Measurements from ENCODE around the gene STAT5A. TPM values are rescaled to one million over a fixed set of nuclear protein-coding genes. Genes with fewer than 3 reads are reported as not detected.

The STAT5A gene
- total RNA-seq, 5 donors from 2014 or later (not counting 1 experiment from before 2014, with no cell fraction given) = 141 to 160 (median 147) TPM

DNA sequence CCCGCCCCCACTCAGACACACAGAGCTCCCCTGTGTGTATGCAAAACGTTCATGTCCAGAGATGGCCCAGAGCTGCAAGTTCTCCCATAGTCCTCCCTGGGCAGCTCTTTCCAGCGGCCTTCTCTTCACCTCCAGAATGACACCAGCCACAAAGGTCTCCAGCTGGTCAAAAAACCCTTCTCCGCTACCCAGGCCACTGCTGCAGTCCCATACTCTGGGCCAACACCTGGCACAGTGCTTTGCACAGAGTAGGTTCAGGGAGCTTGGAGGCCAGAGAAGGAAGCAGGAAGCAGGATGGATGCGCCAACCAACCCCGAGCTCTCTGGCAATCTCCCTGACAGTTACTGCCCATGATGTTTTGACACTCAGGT, 11.0 kb upstream of the STAT5A start:
- CTCF ChIA-PET = interaction anchor here (0.6 to 0.8 kb wide), 5 partner anchors 10 to 445 kb away, joined by 3 read pairs; no protein-coding TSS in a partner anchor
- Mint-ChIP-seq H3K36me3 (peaks cover 3% of the 10 kb centered on the region), H3K4me1 (peaks cover 35 to 48% (median 38%) of the 10 kb centered on the region in 3 donors), H3K4me3 (peak overlapping the region; percentile 80 to 87 (median 86)), H3K27me3 (no peaks in the 10 kb centered on the region), H3K27ac (peak overlapping the region; percentile 89 to 95), H3K9me3 (no peaks in the 10 kb centered on the region)
- no peaks in the 10 kb centered on the region for H3K9me3 ChIP-seq
- 73% methylated on average over 5 of the region's 6 CpGs for WGBS (ENCODE audit: insufficient coverage)
- ATAC-seq (replicated peaks in 1 of 4) (no peak), DNase-seq (no peak)
- POLR2A ChIA-PET = interaction anchor here (0.6 to 1.0 kb wide), 3 partner anchors 29 to 33 kb away, joined by 3 read pairs; no protein-coding TSS in a partner anchor
- no peaks in the 10 kb centered on the region for H3K36me3 ChIP-seq (ENCODE audit: control insufficient read depth in 2 of 2, extremely low read depth in 1 of 2, insufficient read depth in 1 of 2, low read length in 1 of 2)
- peak overlapping the region; percentile 65 for H3K27ac ChIP-seq (ENCODE audit: low read length)
- no peak overlapping the region for H3K4me3 ChIP-seq (ENCODE audit: control insufficient read depth in 1 of 2, extremely low read depth in 1 of 2, low read length in 1 of 2)
- peaks cover 10 to 17% of the 10 kb centered on the region in 2 experiments for H3K4me1 ChIP-seq (ENCODE audit: control insufficient read depth in 1 of 2, extremely low read depth in 1 of 2, insufficient read depth in 2 of 2, low read length in 2 of 2)
- H3K27me3 ChIP-seq (replicated peaks in 1 of 2; ENCODE audit: control insufficient read depth in 2 of 2, extremely low read depth in 1 of 2, insufficient read depth in 2 of 2, low read length in 1 of 2) = no peaks in the 10 kb centered on the region

GRCh38 chr17:42279776-42280630, 8.3 kb upstream of the STAT5A start:
- Mint-ChIP-seq H3K27me3 (no peaks in the 10 kb centered on the region), H3K36me3 (peaks cover 3% of the 10 kb centered on the region), H3K4me1 (peaks cover 19 to 31% (median 30%) of the 10 kb centered on the region in 3 donors), H3K9me3 (no peaks in the 10 kb centered on the region), H3K4me3 (no peak overlapping the region), H3K27ac (peak overlapping the region; percentile 49 to 61)
- Histone ChIP-seq H3K36me3 (ENCODE audit: control insufficient read depth in 2 of 2, extremely low read depth in 1 of 2, insufficient read depth in 1 of 2, low read length in 1 of 2) (no peaks in the 10 kb centered on the region), H3K4me1 (ENCODE audit: control insufficient read depth in 1 of 2, extremely low read depth in 1 of 2, insufficient read depth in 2 of 2, low read length in 2 of 2) (peaks cover 0 to 13% of the 10 kb centered on the region in 2 experiments), H3K27ac (ENCODE audit: low read length) (no peak overlapping the region), H3K27me3 (replicated peaks in 1 of 2; ENCODE audit: control insufficient read depth in 2 of 2, extremely low read depth in 1 of 2, insufficient read depth in 2 of 2, low read length in 1 of 2) (no peaks in the 10 kb centered on the region), H3K9me3 (no peaks in the 10 kb centered on the region), H3K4me3 (ENCODE audit: control insufficient read depth in 1 of 2, extremely low read depth in 1 of 2, low read length in 1 of 2) (no peak overlapping the region)
- WGBS (ENCODE audit: insufficient coverage) = 100% methylated on average over 1 of the region's 4 CpGs
- POLR2A ChIA-PET = interaction anchor here in 1 of 2 donors (0.7 kb wide), 1 partner anchor 119 kb away, joined by 3 read pairs; no protein-coding TSS in a partner anchor
- ATAC-seq (replicated peaks in 1 of 4) (no peak), DNase-seq (peak in 1 of 35 experiments; percentile 9)
- CTCF ChIA-PET = interaction anchor here in 1 of 2 donors (0.7 to 1.1 kb wide), 2 partner anchors 30 to 31 kb away, joined by 3 read pairs; no protein-coding TSS in a partner anchor

GRCh38 chr17:42281571-42282096, 6.7 kb upstream of the STAT5A start:
- CTCF ChIA-PET = no interaction called here
- Histone ChIP-seq H3K4me1 (ENCODE audit: control insufficient read depth in 1 of 2, extremely low read depth in 1 of 2, insufficient read depth in 2 of 2, low read length in 2 of 2) (peaks cover under 1 to 26% of the 10 kb centered on the region in 2 experiments), H3K27ac (ENCODE audit: low read length) (no peak overlapping the region), H3K4me3 (ENCODE audit: control insufficient read depth in 1 of 2, extremely low read depth in 1 of 2, low read length in 1 of 2) (no peak overlapping the region), H3K9me3 (no peaks in the 10 kb centered on the region), H3K27me3 (replicated peaks in 1 of 2; ENCODE audit: control insufficient read depth in 2 of 2, extremely low read depth in 1 of 2, insufficient read depth in 2 of 2, low read length in 1 of 2) (no peaks in the 10 kb centered on the region), H3K36me3 (ENCODE audit: control insufficient read depth in 2 of 2, extremely low read depth in 1 of 2, insufficient read depth in 1 of 2, low read length in 1 of 2) (no peaks in the 10 kb centered on the region)
- H3K4me1 Mint-ChIP-seq = peaks cover 28 to 39% (median 35%) of the 10 kb centered on the region in 3 donors
- H3K36me3 Mint-ChIP-seq = no peaks in the 10 kb centered on the region
- no peaks in the 10 kb centered on the region for H3K27me3 Mint-ChIP-seq
- POLR2A ChIA-PET = interaction anchor here in 1 of 2 donors (0.6 kb wide), 1 partner anchor 30 kb away, joined by 5 read pairs; no protein-coding TSS in a partner anchor
- H3K4me3 Mint-ChIP-seq = no peak overlapping the region
- 95% methylated on average over 4 of the region's 7 CpGs for WGBS (ENCODE audit: insufficient coverage)
- ATAC-seq (replicated peaks in 1 of 4) = no peak
- peak overlapping the region in 1 of 2 donors; percentile 69 for H3K27ac Mint-ChIP-seq
- peak in 1 of 35 experiments; percentile 10 for DNase-seq
- H3K9me3 Mint-ChIP-seq = no peaks in the 10 kb centered on the region

GRCh38 chr17:42282478-42283080, 5.7 kb upstream of the STAT5A start:
- peak overlapping the region; percentile 64 to 80 for H3K27ac Mint-ChIP-seq
- DNase-seq = peak in 1 of 35 experiments; percentile 10
- POLR2A ChIA-PET = interaction anchor here in 1 of 2 donors (0.6 kb wide), 1 partner anchor 30 kb away, joined by 5 read pairs; no protein-coding TSS in a partner anchor
- Histone ChIP-seq H3K27ac (ENCODE audit: low read length) (no peak overlapping the region), H3K27me3 (replicated peaks in 1 of 2; ENCODE audit: control insufficient read depth in 2 of 2, extremely low read depth in 1 of 2, insufficient read depth in 2 of 2, low read length in 1 of 2) (no peaks in the 10 kb centered on the region), H3K4me3 (ENCODE audit: control insufficient read depth in 1 of 2, extremely low read depth in 1 of 2, low read length in 1 of 2) (no peak overlapping the region), H3K9me3 (no peaks in the 10 kb centered on the region), H3K36me3 (ENCODE audit: control insufficient read depth in 2 of 2, extremely low read depth in 1 of 2, insufficient read depth in 1 of 2, low read length in 1 of 2) (no peaks in the 10 kb centered on the region), H3K4me1 (ENCODE audit: control insufficient read depth in 1 of 2, extremely low read depth in 1 of 2, insufficient read depth in 2 of 2, low read length in 2 of 2) (peaks cover 7 to 27% of the 10 kb centered on the region in 2 experiments)
- no peaks in the 10 kb centered on the region for H3K36me3 Mint-ChIP-seq
- H3K4me1 Mint-ChIP-seq = peaks cover 29 to 41% (median 36%) of the 10 kb centered on the region in 3 donors
- no peak overlapping the region for H3K4me3 Mint-ChIP-seq
- 86% methylated on average over 3 of the region's 6 CpGs for WGBS (ENCODE audit: insufficient coverage)
- no peaks in the 10 kb centered on the region for H3K9me3 Mint-ChIP-seq
- no peaks in the 10 kb centered on the region for H3K27me3 Mint-ChIP-seq
- CTCF ChIA-PET = interaction anchor here in 1 of 2 donors (0.5 kb wide), 1 partner anchor 162 kb away, joined by 6 read pairs; no protein-coding TSS in a partner anchor
- no peak for ATAC-seq (replicated peaks in 1 of 4)

GRCh38 chr17:42283241-42284023, 4.9 kb upstream of the STAT5A start:
- 86% methylated on average over 1 of the region's 7 CpGs for WGBS (ENCODE audit: insufficient coverage)
- Histone ChIP-seq H3K27ac (ENCODE audit: low read length) (no peak overlapping the region), H3K4me3 (ENCODE audit: control insufficient read depth in 1 of 2, extremely low read depth in 1 of 2, low read length in 1 of 2) (no peak overlapping the region), H3K4me1 (ENCODE audit: control insufficient read depth in 1 of 2, extremely low read depth in 1 of 2, insufficient read depth in 2 of 2, low read length in 2 of 2) (peaks cover 10 to 31% of the 10 kb centered on the region in 2 experiments), H3K36me3 (ENCODE audit: control insufficient read depth in 2 of 2, extremely low read depth in 1 of 2, insufficient read depth in 1 of 2, low read length in 1 of 2) (no peaks in the 10 kb centered on the region), H3K9me3 (no peaks in the 10 kb centered on the region), H3K27me3 (replicated peaks in 1 of 2; ENCODE audit: control insufficient read depth in 2 of 2, extremely low read depth in 1 of 2, insufficient read depth in 2 of 2, low read length in 1 of 2) (no peaks in the 10 kb centered on the region)
- peak in 1 of 35 experiments; percentile 9 for DNase-seq
- no peak overlapping the region for H3K4me3 Mint-ChIP-seq
- POLR2A ChIA-PET = no interaction called here
- H3K27ac Mint-ChIP-seq = peak overlapping the region; percentile 64 to 80
- no peak for ATAC-seq (replicated peaks in 1 of 4)
- CTCF ChIA-PET = interaction anchor here in 1 of 2 donors (0.5 kb wide), 2 partner anchors 42 to 163 kb away, joined by 5 to 6 read pairs; no protein-coding TSS in a partner anchor
- H3K27me3 Mint-ChIP-seq = no peaks in the 10 kb centered on the region
- H3K36me3 Mint-ChIP-seq = no peaks in the 10 kb centered on the region
- peaks cover 28 to 38% (median 32%) of the 10 kb centered on the region in 3 donors for H3K4me1 Mint-ChIP-seq
- no peaks in the 10 kb centered on the region for H3K9me3 Mint-ChIP-seq

Data from T-cell (primary cell).